MV-4-11 (cell line): ENCODE results near the gene DMRTB1.

Experiments
- DNase-seq: peaks from one replicate; lab custom pipeline; 2025; lab: John Stamatoyannopoulos, UW

The DMRTB1 gene

GRCh38 chr1:53486395-53487026, 27.3 kb downstream of the DMRTB1 start:
- DNase-seq = no peak

GRCh38 chr1:53490351-53490750, 31.2 kb downstream of the DMRTB1 start:
- DNase-seq = no peak

GRCh38 chr1:53495633-53496345, 36.6 kb downstream of the DMRTB1 start:
- peak; percentile 58 for DNase-seq

- DNase-seq = peak; percentile 32
Observed at GRCh38 chr1:53498555-53499131, 39.4 kb downstream of the DMRTB1 start.

- no peak for DNase-seq
Observed at GRCh38 chr1:53499257-53500203, 40.3 kb downstream of the DMRTB1 start.

GRCh38 chr1:53500204-53501064, 41.2 kb downstream of the DMRTB1 start:
- no peak for DNase-seq

- DNase-seq = no peak
Observed at GRCh38 chr1:53501065-53502005, 42.1 kb downstream of the DMRTB1 start.

- DNase-seq = no peak
Observed at GRCh38 chr1:53502641-53503432, 43.6 kb downstream of the DMRTB1 start.

GRCh38 chr1:53503433-53504217, 44.4 kb downstream of the DMRTB1 start:
- no peak for DNase-seq

GRCh38 chr1:53504901-53505300, 45.7 kb downstream of the DMRTB1 start:
- no peak for DNase-seq

- DNase-seq = no peak
Observed at GRCh38 chr1:53505401-53505800, 46.2 kb downstream of the DMRTB1 start.

GRCh38 chr1:53505891-53506290, 46.7 kb downstream of the DMRTB1 start:
- no peak for DNase-seq

- no peak for DNase-seq
Observed at GRCh38 chr1:53506355-53507050, 47.3 kb downstream of the DMRTB1 start.

GRCh38 chr1:53507116-53507820, 48.1 kb downstream of the DMRTB1 start:
- DNase-seq = no peak

GRCh38 chr1:53508056-53508990, 49.1 kb downstream of the DMRTB1 start:
- no peak for DNase-seq
